ENCODE data around the gene IRF2.
A peak's percentile ranks its signal among the peaks of the same experiment; 100 is the strongest.
"Not testable (repeated sequence)": the region's sequence is repeated elsewhere in the genome, so short reads cannot be mapped to it uniquely, and the experiment has no call there.

Gene IRF2

DNA sequence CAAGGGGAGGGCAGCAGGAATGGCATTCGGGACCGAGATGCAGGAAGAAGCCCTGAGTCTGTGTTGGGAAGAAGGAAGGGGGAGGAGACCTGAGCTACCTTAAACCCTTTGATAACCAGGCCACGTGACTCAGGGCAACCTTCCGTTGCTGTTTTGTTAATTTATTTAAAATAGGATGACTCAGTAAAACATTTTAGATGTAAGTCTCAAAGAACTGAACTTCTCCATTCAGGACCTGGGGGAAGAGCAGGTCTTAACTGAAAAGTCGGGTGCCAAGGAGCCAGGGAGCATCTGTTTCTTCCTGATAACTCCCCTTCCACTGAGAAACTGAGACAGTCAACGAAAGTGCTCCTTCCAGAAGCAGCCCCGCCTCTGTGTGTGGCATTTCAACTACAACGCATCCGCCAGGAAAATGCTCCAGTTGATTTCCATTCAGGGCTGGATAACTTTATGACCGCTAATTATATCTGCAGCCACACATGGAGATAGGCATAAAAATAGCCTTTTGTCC, 88.0 kb downstream of the IRF2 start:
- no peak for DNase-seq

DNA sequence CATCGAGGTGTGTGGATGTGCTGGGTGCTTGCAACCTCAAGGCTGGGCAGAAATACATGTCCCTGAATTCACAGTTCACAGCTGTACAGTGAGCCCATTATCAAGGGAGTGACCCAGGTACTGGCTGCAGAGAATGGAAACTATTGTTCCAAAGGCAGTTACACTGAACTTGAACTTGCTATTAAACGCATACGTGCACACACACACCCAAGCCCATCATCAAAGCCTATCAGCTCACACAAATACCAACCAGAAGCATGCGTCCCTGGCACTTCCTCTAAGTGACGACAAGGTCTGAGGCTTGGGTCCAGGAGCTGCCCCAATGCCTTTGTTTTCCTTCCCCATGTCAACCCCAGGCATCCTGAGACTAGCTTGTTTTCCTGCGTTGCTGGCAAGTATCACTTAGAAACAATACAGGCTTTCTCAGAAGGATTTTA, 88.6 kb downstream of the IRF2 start:
- no peak for DNase-seq

DNA sequence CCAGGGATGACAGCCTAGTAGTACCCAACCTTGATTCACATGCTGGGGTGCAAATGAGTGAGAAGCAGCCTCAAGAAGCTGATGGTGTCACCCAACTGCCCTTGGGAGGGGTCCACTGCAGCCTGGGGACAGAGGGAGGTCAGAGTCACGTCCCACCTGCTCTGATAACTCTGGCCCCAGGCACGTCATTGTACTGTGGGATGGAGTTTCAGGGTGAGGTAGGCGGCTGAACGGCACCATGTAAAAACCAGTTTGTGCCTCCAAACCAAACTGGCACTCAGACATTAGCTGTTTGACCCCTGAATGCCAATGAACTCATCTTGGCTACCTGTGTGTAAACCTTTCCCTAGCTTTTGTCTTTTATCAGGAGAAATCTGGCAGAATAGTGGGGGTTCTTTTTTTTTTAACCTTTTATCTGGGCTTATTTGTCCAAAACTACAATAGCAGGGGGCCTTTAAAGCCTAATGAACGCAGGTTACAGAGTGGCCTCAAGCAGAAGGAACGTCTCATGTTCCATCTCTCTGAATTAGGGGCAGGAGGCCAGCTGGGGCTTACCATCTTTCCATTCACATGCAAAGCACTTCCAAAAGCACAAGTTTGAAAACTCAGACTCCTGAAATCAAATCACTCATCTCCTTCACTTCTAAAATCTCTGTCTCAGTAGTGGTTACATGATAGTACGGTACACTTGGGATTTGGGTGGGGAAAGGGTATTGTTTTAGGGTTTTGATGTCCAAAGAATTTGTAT, 89.4 kb downstream of the IRF2 start:
- no peak for DNase-seq

DNA sequence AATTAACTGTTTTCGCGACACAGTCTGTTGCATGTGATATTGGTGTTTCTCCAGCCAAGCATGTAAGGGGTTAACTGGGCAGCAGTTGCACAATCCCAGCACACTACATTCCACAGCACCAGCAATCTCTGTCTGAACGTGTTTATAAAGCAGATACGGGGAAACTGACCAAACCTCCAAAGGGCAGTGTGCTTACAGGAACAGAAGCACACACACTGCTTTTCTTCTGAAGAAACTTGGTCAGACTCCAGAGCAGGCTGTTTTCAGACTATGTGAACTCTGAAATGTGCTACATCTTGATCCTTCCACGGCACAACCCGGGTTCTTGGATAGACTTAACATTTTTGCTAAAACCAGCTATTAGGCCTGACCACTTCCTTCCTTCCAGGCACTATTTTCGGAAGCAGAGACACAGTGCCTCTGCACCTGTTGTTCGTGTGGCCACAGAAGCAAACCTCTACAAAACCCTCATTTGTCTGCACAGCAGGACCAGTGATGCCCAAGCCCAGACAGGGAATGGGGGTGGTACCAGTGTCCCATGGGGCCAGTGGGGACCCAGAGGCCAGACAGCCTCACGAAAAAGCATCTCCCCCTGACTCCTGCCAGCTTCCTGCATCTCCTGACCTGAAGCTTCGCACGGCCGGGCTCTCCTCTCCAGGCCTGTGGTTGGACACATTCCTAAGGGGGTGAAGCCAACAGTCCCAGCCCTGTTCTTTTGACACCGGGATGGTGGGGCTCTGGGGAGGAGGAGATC, 90.1 kb downstream of the IRF2 start:
- DNase-seq = peak; percentile 83

DNA sequence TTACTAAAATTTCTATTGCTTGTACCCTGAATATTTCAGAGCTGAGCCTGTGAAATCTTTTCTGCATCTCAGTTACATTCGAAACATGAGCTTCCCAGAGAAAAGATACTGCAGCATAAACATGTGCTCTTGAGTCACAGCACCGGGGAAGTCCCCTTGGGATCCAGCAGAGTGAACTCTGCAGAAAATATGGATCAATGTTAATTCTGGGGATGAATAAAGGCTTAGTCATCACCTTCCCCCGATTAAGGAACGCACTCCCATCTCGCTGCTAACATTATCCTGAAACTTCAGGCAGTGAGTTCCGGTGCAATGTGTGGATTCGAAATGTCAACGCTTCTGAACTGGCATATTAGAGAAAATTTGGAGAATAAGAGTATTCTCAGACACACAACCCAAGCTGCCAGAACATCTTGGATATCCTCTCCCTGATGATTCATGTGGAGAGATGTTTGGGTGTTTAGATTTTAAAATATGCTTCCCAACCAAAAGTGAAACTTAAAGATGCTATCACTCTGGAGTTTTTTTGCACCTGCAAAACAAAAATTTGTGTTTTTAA, 90.8 kb downstream of the IRF2 start:
- DNase-seq = peak; percentile 96

DNA sequence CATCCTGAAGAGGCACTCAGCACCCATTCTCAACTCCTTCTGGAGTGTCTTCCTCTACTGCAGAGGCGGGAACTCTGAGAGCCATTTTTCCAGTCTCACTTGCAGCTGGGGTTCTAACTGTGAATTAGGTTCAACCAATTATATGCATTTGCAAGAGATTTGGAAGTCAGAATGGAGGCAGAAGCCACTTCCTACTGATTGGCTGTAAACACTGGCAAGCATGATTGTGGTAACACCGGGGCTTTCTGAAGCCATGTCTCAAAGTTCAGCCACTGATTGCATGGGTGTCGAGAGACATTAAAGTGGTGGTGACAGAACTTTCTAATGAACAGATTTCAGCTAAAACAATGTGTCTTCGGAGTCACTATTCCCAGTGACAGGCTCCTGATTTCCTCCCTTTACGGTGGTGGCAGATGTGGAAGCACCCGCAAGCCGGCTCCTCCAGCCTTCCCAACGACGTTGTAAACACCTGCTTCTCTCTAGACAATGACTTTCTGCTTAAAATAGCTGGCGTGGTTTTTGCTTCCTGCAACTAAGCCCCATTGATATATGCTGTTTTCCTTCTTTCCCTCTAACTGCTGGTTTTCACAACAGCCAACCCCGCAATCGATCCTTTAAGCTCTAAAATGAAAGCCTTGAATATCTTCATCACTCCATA, 92.0 kb downstream of the IRF2 start:
- DNase-seq = no peak

DNA sequence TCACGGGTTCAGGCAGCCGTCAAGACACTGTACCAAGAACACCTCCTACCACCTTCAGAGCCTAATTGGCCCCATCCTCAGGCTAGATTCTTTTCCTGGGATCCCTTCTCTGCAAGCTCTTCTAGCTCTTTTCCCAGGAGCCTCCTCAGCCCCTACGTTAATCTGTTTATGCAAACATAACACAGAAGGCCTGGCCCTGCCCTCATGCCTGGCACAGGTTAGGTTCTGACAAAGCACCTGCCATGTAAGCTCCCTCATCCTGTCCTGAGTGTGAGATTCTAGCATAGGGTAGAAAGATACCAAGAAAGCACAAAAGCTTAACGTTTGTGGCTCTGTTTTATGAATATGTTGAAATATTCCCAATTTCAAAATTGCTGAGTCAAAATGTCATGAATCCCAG, 93.6 kb downstream of the IRF2 start:
- no peak for DNase-seq

DNA sequence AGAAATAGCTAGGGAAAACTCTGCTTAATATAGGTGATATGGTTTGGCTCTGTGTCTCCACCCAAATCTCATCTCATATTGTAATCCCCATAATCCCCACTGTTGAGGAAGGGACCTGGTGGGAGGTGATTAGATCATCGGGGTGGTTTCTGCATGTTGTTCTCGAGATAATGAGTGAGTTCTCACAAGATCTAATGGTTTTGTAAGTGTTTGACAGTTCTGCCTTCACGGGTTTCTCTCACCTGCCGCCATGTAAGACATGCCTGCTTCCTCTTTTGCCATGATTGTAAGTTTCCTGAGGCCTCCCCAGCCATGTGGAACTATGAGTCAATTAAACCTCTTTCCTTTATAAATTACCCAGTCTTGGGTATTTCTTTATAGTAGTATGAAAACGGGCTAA, 94.1 kb downstream of the IRF2 start:
- DNase-seq = not testable (repeated sequence)

DNA sequence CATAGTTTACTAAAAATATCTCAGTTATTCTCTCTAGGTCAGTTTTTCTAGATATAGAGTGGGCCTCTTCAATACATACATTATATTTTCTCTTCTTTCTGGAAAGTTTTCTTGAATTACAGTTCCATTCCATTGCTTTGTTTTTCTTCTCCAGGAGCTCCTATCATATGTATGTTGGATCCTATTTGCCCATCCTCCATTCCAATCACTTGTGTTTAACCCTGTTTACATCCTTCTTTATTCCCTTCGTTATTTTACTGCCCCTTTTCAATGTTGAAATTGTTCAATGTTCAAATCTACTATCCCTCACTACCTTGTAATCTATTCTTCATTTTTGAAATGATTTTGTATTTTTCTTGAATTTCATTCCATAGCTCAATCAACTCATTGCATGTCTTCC, 97.4 kb downstream of the IRF2 start:
- no peak for DNase-seq

DNA sequence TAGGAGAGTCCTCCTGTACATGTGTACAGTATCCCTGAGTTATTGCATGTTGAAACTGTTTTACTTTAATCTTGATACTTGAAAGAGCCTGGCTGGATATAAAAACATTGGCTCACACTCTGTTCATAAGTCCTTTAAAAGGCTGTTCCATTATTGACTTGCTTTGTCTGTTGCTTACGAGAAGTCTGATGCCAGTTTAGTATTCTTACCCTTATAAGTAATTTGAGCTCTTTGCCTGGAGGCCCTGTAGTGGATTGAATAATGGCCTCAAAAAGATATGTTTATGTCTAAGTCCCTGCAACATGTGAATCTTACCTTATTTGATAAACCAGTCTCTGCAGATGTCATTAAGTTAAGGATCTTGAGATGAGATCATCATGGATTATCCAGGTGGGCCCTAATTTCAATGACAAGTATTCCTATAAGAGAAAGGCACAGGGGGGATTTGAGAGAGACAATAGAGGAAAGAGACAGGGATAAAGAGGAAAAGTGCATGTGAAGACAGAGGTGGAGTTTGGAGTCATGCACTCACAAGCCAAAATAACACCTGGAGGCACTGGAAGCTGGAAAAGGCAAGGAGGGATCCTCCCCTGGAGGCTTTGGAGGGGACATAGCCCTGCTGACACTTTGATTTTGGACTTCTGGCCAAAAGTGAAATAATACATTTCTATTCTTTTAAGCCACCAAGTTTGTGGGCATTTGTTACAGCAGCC, 98.1 kb downstream of the IRF2 start:
- DNase-seq = no peak

DNA sequence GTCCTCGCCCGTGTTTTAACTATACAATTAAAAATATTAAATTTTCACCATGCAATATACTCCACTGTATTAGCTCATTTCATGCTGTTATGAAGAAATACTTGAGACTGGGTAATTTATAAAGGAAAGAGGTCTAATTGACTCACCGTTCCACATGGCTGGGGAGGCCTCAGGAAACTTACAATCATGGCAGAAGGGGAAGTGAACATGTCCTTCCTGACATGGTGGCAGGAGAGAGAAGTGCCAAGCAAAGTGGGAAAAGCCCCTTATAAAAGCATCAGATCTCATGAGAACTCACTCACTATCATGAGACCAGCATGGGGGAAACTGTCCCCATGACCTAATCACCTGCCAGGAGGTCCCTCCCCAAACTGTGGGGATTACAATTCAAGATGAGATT, 98.7 kb downstream of the IRF2 start:
- DNase-seq = not testable (repeated sequence)

DNA sequence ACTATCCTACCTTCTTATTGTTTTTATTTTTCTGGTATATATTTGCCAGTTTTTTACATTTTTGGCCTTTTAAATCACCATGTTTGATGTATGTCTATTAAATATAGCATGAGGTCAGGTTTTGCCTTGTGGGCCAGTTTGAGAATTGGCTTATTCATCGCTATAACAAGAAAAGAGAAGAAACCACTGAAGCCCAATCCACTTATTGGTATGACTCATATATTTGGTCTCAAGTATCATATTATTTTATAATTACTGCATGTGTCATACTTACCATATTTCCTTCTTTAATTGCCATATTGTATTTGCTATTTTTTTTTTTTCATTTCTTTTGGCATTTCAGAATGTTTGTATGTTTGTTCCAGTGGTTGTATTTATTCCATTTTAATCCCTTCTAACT, 99.3 kb downstream of the IRF2 start:
- DNase-seq = peak; percentile 32

DNA sequence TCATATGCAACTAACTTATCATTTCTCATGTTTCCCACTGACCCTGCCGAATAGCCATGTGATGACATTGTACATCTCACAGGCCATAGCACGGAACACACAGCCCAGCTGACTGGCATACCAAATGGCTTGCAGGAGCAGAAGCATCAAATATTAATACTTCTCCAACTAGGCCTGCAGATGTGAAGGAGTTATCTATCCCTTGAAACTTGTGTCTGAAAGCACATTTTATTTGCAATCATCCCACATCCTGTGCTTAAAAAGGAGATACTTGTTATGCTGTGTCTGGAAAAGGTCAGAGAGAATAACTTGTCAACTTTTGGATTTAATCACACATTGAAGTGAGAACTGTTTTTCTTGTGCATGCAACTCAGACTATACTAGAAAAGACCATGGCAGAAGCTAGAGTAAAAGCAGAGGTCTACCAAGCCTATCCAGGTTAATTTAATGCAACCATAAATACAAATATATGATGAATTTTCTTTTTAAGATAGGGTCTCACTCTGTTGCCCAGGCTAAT, 100.4 kb downstream of the IRF2 start:
- DNase-seq = no peak

DNA sequence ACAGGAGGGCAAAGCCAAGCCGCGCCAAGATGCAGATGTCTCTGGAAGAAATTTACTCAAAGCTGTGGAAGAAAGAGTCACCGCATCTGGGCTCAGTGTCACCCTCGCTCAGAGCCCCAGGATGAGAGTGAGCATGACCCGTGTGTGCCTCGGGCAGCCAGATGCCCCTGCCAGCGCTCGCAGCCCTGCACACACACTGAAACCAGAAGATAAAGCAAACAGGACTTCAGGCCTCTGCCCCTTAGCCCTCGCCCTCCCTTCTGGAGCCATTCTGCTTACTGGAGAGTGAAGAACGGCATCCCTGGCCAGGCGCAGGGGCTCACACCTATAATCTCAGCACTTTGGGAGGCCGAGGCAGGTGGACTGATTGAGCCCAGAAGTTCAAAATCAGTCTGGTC, 103.0 kb downstream of the IRF2 start:
- no peak for DNase-seq

DNA sequence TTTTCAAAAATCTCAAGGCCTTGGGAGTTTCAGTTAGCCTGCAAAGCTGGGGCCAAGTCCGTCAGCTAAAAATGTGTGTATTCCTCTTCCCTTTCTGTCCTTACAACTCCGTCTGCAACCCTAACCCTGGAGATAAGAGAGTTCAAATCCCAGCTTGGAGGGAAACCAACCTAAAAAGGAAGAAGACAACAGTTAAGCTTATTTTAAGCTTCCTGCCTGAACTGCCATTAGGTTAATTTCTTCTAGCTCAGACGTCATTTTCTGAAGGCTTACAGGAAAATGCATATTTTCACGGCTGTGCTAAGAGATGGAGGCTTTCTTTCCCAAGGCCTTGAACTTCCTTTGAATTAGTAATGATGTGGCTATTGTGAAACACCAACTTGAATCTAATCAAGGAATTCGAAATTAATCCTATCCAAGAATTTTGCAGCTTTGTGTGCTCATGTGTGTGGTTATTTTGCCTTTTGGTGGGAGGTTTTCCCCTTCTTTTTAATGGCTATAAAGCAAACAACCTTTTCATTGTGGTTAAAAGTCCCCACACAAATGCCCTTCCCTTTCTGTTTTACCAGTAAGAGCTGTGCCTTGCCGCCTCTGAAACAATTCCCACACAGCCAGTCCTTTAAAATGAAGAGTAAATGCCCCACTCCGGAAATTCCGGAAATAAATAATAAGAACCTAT, 103.5 kb downstream of the IRF2 start:
- peak; percentile 39 for DNase-seq

DNA sequence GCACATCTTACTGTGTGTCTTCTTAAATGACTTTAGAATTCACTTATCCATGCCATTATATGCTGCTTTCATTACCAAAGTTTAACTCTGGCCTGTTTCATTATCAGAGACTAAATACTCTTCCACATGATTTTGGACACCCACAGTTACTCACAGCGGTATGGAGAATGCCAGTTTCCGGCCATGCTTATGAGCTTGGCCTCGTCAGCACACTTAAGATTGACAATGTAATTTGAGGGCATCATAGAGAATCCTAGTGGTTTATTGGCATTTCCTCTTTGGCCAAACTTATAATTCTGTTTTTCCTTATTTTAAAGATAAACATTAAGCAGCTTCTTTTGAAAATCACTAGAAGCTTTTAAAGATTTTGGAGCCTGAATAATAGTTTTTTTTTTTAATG, 104.5 kb downstream of the IRF2 start:
- DNase-seq = no peak

DNA sequence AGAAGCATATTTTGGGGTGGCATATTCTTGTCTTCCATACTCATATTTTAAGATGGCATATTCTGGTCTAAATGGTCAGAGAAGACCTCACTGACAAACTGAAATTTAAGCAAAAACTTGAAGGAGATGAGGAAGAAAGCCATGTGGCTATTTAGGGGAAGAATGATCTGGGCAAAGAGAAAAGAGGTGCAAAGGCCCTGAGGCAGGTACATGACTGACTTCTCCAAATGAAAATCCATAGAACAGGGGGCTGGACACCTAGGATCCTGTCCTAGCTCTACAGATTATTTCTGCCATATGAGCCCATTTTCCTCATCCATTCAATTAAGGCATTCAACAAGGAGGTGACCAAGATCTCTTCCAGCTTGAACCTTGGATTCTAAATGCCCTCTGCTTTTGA, 105.6 kb downstream of the IRF2 start:
- no peak for DNase-seq

DNA sequence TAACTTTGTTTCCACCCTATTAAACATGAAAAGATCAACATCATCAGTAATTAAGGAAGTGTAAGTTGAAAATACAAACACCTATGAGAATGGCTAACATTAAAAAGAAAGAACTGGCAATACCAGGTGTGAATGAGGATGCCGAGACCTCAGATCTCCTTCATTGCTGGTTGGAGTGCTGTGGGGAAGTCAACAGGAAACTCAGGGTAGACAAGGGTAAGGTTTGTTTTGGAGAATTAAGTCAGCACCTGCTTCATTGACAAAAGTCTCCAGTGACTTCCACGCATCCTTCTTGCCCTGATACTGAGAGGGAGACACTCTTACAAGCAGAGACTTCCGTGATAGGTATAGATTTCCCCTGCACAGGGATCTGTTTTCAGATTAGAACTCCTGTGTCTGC, 106.1 kb downstream of the IRF2 start:
- no peak for DNase-seq

DNA sequence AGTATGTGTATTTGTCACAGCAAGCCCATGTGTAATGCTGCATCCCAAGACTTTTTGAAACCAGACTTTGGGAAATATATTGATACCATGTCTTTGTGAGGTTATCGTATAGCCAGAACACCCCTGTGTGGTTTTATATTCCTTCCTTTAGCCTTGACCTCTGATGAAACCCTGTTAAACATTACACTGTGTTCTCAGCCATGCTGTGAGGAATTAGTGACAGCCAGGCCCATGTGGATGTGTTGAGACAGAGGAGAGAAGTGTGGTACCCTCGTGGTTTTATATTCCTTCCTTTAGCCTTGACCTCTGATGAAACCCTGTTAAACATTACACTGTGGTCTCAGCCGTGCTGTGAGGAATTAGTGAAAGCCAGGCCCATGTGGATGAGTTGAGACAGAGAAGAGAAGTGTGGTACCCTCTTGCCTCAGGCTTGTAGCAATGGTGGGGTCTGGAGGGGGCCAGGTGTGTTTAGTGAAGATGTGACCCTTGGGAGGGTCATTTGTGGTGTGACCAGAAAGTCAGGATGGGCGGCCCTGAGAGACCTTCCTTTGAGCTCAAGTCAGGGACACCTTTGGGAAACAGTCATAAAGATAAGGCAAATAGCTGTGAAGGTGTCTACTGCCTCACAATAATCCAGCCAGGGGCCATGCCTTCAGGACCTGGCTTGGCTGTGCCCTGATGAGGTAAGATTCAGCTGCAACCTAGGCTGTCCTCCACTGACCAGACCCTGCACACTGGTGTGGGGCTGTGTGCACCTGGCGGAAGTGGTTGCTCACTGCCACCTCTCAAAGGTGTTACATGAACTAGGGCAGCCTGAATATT, 110.0 kb downstream of the IRF2 start:
- no peak for DNase-seq

DNA sequence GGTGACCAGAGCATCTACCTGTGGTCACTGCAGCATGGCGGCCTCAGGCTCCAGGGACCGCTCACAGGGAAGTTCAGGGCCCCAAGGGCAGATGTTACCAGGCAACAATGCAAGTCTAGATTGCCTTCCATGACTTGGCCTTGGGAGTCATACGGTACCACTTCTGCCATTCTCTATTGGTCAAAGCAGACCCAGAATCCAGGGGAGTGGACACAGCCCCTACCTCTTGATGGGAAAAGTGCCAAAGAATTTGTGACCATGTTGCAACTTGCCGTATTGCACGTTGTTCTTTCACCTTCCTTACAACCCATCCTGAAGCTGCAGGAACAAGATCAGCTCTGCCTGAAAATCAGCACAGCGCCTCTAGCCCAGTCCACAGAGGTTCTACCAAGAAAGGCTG, 111.1 kb downstream of the IRF2 start:
- DNase-seq = no peak

DNA sequence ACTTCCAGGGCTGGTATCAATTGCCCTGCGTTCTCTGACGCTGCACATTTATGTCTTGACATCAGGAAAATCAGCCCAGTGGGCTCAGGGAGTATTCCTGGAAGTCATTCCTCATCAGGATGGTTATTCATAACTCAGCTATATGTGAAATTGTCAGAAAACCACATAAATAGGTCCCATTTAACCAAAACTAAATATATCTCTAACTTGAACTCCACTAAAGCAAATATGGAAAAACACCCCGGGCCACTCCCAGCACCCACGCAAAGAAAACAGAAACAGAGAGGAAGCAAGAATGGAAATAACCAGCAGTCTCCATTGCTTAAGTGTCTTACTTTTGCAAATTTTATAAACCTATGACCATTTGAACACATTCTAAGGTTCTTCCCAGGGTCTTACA, 112.0 kb downstream of the IRF2 start:
- peak; percentile 12 for DNase-seq
